Measurements from ENCODE around the gene PCDHGA1.

- TF ChIP-seq CTCF (IDR thresholded peaks at IDR 0.05 in 4 of 5, conservative IDR thresholded peaks at IDR 0.05 in 1 of 5) (no peak), POLR2A (IDR thresholded peaks at IDR 0.05) (no peak)
Observed at GRCh38 chr5:141360685-141361084, 30.4 kb downstream of the PCDHGA1 start.
